GM21576 (cell line): ENCODE data around the gene RASGRP1.

Source experiments
- ATAC-seq: cut with Tn5 transposase; IDR thresholded peaks from one replicate; pipeline ENCODE4 v1.9.1; 2021; ENCODE audit warnings: mild to moderate bottlenecking, moderate library complexity; ENCODE audit not compliant: unreplicated experiment

Gene RASGRP1

DNA sequence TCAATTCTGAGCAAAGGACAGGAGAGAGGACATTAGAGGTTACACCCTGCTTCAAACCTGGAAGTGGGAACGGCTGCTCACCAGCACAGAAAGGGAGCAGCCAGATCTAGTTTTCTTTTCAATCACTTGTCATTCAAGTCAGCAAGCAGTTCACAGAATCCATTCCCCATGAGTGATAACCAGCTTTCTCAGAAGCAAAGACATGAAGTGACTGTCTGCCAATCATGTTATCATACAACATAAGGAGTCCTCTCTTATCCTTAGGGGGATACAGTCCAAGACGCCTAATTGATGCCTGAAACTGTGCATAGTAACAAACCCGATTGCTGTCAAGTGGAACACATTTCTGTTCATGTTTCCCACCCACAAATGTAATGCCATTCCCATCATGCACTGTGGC, 56.0 kb downstream of the RASGRP1 start:
- no peak for ATAC-seq

DNA sequence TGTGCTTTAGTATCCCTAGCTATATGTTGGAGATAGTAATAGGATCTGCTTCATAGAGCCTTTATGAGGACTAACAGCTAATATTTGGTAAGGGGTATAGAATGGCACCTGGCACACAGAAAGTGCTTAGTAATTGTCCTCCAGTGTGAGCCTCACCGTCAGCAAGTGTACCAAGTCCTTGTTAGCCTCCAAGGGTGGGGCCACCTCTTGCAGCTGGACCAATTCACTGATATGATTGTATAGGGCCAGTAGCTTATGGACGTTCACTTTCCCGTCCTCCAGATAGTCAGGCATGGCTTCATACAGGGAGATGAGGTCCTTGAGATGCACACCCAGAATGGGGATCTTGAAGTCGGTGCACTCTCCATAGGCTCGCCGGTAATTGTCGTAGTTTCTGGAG, 57.0 kb downstream of the RASGRP1 start:
- no peak for ATAC-seq

DNA sequence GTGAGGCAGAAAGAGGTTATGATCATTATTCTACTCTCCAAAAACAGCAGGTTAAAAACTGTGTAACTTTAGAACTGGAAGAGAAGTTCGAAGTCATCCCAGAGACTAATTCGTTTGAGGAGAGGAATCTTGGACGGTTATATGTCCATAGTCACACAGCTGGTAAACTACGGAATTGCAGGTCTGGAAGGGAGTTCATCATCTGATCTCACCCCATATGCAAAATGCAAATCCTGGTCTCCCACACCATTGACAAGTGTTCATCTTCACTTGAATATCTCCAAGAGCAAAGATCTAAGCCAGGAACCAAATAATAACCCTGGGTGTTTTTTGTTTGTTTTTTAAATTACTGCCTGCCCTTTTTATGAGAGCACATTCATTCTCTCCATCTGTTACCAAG, 57.6 kb downstream of the RASGRP1 start:
- no peak for ATAC-seq

DNA sequence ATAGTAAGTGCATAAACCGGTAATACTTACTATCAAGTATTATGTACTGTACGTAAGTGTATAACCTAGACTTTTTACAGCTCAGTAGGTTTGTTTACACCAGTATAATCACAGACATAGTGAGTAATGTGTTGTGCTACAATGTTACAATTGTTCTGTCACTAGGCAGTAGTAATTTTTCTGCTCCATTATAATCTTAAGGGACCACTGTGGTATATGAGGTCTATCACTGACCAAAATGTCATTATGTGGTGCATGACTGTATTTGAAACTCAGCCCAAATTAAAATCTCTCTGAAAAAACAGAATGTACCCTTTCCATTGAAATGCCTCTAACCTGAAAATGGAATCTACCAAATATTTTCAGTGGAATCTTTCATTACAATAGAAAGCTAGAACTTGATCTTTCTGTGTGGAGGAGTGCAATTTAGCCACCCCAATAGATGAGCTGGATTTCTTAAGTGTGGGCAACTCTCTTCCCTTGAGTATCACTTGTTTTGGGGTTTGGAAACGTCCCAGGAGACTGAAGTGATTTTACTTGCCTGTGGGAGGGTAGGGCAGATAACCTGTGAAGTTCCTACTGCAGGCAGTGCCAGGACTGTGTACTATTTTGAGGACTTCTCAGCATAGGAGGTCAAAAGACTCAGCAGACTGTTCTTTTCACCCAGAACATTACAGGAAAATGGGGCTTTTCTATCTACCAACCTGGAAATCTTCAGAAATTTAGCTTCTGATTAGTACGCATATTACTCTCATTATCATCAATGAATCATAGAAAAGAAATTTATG, 59.7 kb downstream of the RASGRP1 start:
- no peak for ATAC-seq

DNA sequence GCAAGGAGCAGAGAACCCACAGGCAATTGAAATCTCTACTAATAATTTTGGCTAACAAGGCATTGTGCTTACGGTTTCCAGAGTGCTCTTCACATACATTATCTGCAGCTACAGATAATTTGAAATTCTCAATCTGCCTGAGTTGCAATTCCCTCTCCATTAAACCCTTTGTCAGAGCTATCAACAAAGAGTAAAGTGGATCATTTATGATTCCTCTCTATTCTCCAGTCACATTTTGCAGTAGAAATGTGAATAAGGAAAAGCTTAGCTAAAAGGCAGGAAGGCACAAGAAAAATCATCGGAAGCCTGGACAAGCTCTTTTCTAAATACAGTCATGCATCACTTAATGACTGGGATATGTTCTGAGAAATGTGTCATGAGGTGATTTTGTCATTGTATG, 61.1 kb downstream of the RASGRP1 start:
- ATAC-seq, result no peak

DNA sequence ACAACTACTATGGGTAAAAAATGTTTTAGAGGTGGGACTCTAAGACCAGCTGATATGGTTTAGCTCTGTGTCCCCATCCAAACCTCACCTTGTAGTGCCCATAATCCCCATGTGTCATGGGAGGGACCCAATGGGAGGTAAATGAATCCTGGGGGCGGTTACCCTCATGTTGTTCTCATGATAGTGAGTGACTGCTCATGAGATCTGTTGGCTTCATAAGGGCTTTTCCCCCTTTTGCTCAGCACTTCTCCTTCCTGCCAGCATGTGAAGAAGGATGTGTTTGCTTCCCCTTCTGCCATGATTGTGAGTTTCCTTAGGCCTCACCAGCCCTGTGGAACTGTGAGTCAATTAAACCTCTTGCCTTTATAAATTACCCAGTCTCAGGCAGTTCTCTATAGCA, 65.0 kb downstream of the RASGRP1 start:
- ATAC-seq, result no peak

DNA sequence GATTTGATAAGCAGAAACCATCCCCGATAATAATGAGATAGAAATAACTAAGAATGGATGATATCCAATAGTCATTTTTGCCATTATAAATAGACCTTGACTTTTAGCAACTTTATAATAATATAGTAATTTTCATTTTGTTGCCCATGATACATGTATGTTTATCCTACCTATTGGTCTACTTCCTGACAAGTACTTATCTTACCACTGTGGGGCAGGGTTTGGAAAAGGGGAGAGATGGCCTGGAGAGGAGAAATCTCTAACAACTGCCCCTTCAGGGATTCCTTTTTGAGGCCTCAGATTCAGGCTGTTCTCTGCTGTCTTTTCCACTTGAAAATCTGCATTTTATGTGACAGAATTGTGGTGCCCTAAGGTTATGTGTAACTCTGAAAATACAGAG, 68.5 kb downstream of the RASGRP1 start:
- ATAC-seq, result no peak

DNA sequence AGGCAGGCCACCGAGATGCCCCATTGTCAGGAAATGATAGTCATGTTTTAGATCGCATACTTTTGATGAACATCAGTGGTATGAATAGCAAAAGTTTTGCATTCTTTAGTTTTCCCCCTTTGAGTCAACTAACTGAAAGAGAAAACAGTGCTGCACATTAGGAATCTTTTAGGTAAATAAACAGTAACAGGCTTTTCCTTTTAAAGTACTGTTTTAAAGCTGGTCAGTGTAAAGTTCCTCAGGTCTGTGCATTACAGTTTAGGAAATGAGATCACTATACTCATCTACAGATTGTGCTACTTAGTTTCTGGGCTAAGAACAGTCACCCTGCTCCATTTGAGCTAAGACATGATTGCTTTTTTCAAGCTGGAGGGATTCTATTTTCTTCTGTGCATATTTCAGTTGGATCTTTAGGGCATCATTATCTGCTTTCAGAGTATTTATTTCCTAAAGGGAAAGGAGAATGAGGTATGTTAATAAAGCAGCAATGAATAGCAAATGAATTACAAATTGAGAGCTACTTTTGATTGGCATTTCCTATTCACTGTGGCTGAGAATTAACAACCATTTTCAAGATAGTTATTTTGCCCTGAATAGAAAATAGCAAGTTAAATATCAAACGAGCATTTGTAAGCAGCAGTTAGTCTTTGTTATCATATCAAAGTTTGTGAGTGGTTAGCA, 74.2 kb downstream of the RASGRP1 start:
- ATAC-seq, result no peak

DNA sequence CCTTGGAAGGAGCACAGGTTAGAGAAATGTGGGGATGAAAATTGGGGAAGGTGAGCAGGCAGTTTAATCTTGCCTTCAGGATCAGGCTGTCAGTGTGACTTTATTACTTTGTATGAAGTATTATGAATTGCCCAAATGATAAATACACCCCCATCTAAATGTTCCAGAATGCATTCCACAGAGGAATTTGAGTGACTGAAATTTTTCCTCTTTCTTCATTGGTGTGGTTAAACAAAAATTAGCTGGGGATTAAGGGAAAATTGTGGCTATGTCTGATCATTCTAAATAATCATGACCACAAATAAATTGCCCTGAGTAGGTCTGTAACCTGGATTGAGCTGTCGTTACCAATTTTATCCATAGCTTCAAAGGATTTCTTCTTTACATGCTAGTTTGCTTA, 77.2 kb downstream of the RASGRP1 start:
- no peak for ATAC-seq

DNA sequence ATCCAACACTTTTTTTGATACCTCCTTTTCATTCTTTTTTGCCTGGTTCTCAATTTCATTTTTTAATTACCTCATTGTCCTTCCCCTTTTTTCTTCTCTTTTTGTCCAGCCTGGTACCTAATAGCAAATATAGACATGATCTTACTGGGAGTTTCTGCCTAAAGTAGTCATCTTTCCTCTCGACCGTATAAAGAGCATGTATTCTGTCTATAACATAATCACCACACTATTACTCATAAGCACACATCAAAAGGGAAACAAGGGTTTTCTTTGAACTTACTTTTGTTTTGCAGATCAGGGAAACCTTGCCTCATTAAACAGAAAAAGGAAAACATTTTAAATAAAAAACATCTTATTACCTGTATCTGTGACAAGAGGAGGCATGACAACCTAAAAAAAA, 77.7 kb downstream of the RASGRP1 start:
- ATAC-seq, result no peak

DNA sequence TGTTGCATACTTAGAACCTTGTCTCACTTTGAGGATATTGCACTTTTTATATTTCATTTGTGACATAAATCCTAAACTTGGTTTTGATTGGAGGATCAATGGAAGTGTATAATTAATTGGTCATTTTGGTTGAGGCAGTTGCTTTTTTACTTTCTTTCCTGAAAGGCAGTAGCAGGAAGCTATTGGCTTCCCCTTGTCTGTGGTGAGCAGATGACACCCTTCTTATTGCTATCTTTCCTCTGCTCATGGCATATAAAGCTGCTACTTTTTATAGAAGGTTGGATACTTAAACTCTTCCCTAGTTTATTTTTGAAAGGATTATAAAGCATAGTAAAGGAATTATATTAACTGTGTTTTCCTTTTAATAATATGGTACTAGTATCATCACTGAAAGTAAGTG, 82.0 kb downstream of the RASGRP1 start:
- ATAC-seq, result no peak

DNA sequence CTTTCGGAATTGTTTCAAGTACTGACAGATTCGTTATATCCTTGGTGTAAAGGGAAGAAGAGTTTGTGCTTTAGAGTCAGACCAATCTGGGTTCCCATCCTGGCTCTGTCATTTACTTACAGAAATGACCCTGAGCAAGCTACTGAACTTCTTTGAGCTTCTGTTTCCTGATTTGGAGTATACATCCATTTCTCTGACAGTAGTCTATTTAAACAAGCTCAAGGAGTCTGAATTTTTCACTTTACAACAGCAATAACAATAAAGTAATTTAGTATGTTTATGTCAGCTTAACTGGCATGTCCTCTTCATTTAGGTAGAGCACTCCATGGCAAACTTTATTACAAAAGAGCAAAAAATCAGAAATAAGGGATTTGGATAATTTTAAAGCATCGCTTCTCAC, 82.9 kb downstream of the RASGRP1 start:
- ATAC-seq, result no peak

DNA sequence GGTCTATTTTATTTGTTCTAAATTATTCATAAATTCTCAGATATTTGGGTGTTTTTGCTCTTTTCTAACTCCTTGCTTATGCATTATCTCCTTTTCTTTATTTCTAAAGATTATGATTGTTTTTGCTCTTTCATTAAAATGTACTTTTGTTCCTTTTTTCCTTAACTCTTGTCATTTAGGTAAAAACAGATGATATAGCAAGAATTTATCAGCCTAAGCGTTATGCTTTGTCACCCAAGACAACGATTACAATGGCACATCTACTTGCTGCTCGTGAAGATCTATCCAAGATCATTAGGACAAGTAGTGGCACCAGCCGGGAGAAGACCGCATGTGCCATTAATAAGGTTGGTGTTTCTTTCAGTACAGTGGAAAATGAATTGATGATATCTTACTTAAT, 83.5 kb downstream of the RASGRP1 start:
- no peak for ATAC-seq

DNA sequence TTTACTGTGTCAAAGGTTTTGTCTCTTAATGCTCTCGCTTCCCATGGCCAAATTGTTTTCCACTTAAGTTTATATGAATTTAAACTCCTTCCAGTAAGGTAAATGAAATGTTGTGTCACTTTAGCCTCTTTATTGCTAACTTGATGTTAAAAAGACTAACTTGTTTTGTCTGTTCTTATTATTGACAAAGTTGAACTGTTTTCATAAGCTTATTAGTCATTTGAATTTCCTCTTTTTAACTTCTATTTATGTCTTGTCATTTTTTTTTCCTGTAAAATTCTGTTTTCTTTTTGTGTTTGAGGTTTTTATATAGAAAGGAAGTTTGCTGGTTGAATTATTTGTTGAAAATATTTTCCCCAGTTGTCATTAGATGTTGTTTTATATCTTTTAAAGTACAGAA, 84.9 kb downstream of the RASGRP1 start:
- ATAC-seq, result no peak

DNA sequence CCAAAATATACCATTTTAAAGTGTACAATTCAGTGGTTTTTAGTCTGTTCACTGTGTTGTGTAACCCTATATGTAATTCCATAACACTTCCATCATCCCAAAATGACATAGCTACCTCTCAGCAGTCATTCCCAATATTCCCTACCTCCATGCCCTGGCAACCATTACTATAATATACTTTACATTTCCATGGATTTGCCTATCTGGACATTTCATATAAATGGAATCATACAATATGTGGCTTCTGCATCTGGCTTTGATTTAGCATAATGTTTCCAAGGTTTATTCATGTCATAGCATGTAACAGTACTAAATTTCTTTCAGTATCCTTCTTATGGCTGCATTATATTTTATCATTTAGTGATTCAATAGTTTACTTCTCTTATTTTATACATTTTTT, 85.3 kb downstream of the RASGRP1 start:
- ATAC-seq, result no peak

DNA sequence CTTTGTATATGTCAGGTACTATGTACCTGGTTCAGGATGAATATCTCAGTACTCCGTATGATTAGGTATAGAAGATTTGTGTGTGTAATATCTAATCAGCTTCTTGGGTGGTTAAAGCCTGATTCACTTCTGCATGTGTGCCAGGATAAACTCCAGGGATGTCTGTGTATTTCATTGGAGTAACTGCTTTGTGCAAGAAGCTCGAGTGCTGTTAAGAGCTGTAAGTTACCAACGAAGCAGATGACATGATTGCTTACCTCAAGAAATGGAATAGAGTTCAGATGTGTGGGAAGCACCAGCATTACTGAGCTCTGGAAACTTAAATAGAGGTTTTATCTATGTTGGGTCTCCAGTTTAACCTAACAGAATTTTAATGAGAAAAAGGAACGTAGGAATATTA, 87.0 kb downstream of the RASGRP1 start:
- no peak for ATAC-seq

DNA sequence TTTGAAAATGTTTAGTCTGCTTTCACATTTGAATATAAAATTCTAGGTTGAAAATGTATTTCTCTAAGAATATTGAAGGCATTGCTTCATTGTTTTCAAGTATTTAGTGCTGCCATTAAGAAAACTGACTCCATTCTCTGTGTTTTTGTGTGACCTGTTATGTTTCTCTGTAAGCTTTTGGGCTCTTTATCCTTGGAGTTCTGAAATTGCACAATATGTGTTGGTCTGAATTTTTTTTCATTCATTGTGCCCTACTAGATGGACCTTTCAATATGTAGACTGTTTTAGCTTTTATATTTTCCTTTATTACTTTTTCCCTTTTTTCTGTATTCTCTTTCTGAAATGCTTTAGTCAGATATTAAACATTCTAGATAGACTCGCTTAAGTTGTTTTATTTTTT, 88.5 kb downstream of the RASGRP1 start:
- no peak for ATAC-seq

DNA sequence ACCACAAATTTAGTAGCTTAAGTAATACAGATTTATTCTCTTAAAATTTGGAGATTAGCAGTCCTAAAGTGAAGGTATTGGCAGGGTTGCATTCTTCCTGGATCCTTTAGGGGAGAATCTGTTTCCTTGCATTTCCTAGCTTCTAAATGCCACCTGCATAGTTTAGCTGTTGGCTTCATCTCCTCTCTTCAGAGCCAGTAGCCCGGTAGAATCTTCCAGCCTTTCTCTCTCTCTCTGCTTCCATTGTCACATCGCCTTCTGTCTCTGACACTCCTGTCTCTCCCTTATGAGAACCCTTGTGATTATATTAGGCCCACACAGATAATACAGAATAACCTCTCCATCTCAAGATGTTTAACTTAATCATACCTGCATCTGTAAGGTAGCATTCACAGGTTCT, 89.3 kb downstream of the RASGRP1 start:
- no peak for ATAC-seq

DNA sequence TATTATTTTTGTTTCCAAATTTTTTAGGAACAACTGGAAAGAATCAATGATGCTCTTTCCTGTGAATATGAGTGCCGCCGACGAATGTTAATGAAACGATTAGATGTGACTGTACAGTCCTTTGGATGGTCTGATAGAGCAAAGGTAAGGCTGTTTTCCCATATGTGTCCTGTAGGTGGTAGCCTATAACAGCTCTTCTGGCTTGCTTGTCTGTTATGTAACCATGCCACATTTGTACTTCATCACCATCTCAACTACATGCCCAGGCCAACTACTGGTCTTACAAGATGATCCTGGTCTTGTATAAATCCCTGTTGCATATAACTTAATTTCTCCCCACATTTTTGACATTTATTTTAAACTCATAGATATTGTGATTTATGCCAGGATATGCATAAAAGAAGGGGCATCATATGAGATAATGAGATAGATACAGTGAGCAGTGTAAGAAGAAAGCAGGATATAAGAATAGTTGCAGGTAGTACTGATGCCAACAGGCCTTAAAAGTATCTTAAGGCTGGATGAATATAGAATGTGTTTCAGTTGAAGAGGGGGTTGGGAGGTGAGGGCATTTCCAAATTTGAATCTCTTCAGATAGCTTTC, 90.4 kb downstream of the RASGRP1 start:
- ATAC-seq, result peak; percentile 93

DNA sequence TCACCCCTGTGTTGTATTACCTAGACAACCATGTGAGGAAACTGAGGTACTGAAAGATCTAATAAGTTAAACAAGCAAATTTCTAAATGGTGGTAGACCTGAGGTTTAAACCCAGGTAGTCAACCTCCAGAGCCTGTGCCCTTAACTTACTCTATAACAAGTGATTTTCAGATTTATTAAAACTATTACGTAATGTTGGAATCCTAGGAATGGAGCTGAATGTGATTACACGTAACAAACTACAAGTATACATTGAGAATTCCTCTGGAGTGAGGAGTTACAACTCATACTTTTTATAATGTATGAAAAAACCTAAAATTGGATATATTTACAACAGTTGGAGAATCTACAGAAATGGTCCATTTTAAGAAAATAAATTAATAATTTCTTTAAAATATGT, 92.6 kb downstream of the RASGRP1 start:
- no peak for ATAC-seq

DNA sequence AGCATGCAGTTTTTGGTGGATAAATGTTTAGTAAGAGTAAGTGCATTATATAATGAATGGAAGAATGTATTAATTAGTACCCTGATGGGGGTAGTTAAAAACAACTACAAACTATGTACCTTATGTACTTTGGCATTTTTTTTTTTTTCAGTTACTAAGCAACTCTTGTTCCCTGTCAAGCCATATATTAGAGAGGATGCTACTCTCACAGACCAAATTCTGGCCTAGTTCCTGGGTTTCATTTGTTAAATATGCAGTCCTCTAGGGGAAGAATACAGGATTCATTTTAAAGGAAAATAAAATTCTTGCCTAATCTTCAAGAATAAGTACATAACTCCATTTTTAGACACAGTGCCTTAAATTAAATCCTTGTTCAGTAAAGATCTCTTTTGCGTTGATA, 93.8 kb downstream of the RASGRP1 start:
- ATAC-seq, result no peak

DNA sequence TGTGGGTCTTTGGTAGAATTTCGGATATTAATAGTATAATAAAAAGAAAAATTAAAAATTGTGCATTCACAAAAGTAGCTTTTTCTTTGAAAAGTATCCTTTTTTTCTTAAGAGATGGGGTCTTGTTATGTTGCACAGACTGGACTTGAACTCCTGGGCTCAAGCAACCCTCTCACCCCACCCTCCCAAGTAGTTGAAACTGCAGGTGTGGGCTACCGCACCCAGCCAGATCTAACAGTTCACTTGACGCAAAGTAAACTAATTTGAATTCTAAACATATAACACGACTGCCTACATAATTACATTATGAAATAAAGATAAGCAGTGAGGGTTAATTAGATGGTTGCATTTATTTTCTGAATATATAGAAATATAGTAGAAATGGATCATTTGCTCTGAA, 99.9 kb downstream of the RASGRP1 start:
- ATAC-seq, result no peak
